Measurements from ENCODE around the gene CFAP221. TPM values are rescaled to one million over a fixed set of nuclear protein-coding genes. Genes with fewer than 3 reads are reported as not detected.

Gene CFAP221
- polyA plus RNA-seq, 2 of the 4 experiments (the other 2 are of a cell fraction): 0.17 to 0.30 TPM

- POLR2A ChIA-PET: no interaction called here
- Histone ChIP-seq H3K4me1 (no peaks in the 10 kb centered on the region), H3K4me2 (no peak overlapping the region), H3K9me3 (no peaks in the 10 kb centered on the region), H3K4me3 (no peak overlapping the region), H3K27ac (no peak overlapping the region)
- DNase-seq (ENCODE audit: low read depth in 1 of 2, low spot score in 1 of 2) (no peak), FAIRE-seq (no peak), ATAC-seq (no peak)
- TF ChIP-seq NFE2L2 (conservative IDR thresholded peaks at IDR 0.05; ENCODE audit: low read length) (no peak), ESRRA (IDR thresholded peaks at IDR 0.05; ENCODE audit: borderline replicate concordance, low read length) (no peak), RAD21 (conservative IDR thresholded peaks at IDR 0.05 in 1 of 2, IDR thresholded peaks at IDR 0.05 in 1 of 2) (no peak), CHD2 (IDR thresholded peaks at IDR 0.05; ENCODE audit: low read length, partially characterized antibody) (no peak), FOSB (CRISPR knock-in tag; IDR thresholded peaks at IDR 0.05) (no peak), MAZ (IDR thresholded peaks at IDR 0.05; ENCODE audit: borderline replicate concordance, low read depth, low read length) (no peak)
- WGBS (ENCODE audit: missing lambda C conversion rate): 72% methylated on average over 11 of the region's 11 CpGs
- CTCF ChIA-PET: interaction anchor here (1.6 kb wide), 1 partner anchor 45 kb away, joined by 4 read pairs; no protein-coding TSS in a partner anchor
Measured at GRCh38 chr2:119521433-119522050, 22.7 kb upstream of the CFAP221 start.

GRCh38 chr2:119522671-119523070 is 21.6 kb upstream of the CFAP221 start:
- Histone ChIP-seq H3K9me3 (no peaks in the 10 kb centered on the region), H3K4me1 (no peaks in the 10 kb centered on the region), H3K4me3 (no peak overlapping the region), H3K27ac (no peak overlapping the region), H3K4me2 (no peak overlapping the region)
- TF ChIP-seq ELK1 (IDR thresholded peaks at IDR 0.05; ENCODE audit: low read depth, low read length) (no peak), NR3C1 (IDR thresholded peaks at IDR 0.05) (no peak), CHD2 (IDR thresholded peaks at IDR 0.05; ENCODE audit: low read length, partially characterized antibody) (no peak), MYC (IDR thresholded peaks at IDR 0.05; ENCODE audit: borderline replicate concordance, low read length) (no peak), GATA3 (IDR thresholded peaks at IDR 0.05; ENCODE audit: borderline replicate concordance) (no peak), MAZ (IDR thresholded peaks at IDR 0.05; ENCODE audit: borderline replicate concordance, low read depth, low read length) (no peak), HOXB5 (CRISPR knock-in tag; IDR thresholded peaks at IDR 0.05) (no peak), HES2 (IDR thresholded peaks at IDR 0.05) (no peak), PHF8 (IDR thresholded peaks at IDR 0.05; ENCODE audit: borderline replicate concordance, low read depth) (no peak), RARB (CRISPR knock-in tag; IDR thresholded peaks at IDR 0.05) (no peak)
- ATAC-seq: no peak
- no peak for FAIRE-seq
- DNase-seq (ENCODE audit: low read depth in 1 of 2, low spot score in 1 of 2): no peak
- CTCF ChIA-PET: interaction anchor here (0.8 to 1.6 kb wide), 2 partner anchors 10 to 46 kb away, joined by 3 to 4 read pairs; no protein-coding TSS in a partner anchor
- 15% methylated on average over 6 of the region's 6 CpGs for WGBS (ENCODE audit: missing lambda C conversion rate)
- POLR2A ChIA-PET: no interaction called here

- peak overlapping the region; percentile 24 for H3K4me3 ChIP-seq
- H3K4me1 ChIP-seq: no peaks in the 10 kb centered on the region
- no peak overlapping the region for H3K27ac ChIP-seq
- CTCF ChIA-PET: interaction anchor here (0.7 to 1.2 kb wide), 3 partner anchors 9 to 47 kb away, joined by 3 read pairs; no protein-coding TSS in a partner anchor
- POLR2A ChIA-PET: no interaction called here
- 9% methylated on average over 21 of the region's 21 CpGs for WGBS (ENCODE audit: missing lambda C conversion rate)
- FAIRE-seq (no peak), DNase-seq (ENCODE audit: low read depth in 1 of 2, low spot score in 1 of 2) (no peak), ATAC-seq (no peak; a peak in 1 of 6 replicates)
- H3K9me3 ChIP-seq: no peaks in the 10 kb centered on the region
- peak overlapping the region; percentile 72 for H3K4me2 ChIP-seq
- no peak for TF ChIP-seq REST (IDR thresholded peaks at IDR 0.05)
- TF ChIP-seq EP300 (IDR thresholded peaks at IDR 0.05): no peak
- TF ChIP-seq HMGXB4 (CRISPR knock-in tag; IDR thresholded peaks at IDR 0.05; ENCODE audit: borderline replicate concordance): no peak
- no peak for TF ChIP-seq USF2 (IDR thresholded peaks at IDR 0.05)
- no peak for TF ChIP-seq NFE2L2 (conservative IDR thresholded peaks at IDR 0.05; ENCODE audit: low read length)
- TF ChIP-seq POLR2AphosphoS2 (conservative IDR thresholded peaks at IDR 0.05; ENCODE audit: low read length): no peak
- TF ChIP-seq RNF2 (IDR thresholded peaks at IDR 0.05; ENCODE audit: borderline replicate concordance, low read depth): no peak
- TF ChIP-seq ZFP36 (IDR thresholded peaks at IDR 0.05; ENCODE audit: borderline replicate concordance, partially characterized antibody): no peak
- no peak for TF ChIP-seq RFX5 (IDR thresholded peaks at IDR 0.05)
- no peak for TF ChIP-seq RCOR1 (IDR thresholded peaks at IDR 0.05; ENCODE audit: low read depth, low read length)
- no peak for TF ChIP-seq KDM1A (IDR thresholded peaks at IDR 0.05; ENCODE audit: low read depth)
- TF ChIP-seq ZNF302 (CRISPR knock-in tag; IDR thresholded peaks at IDR 0.05): no peak
Measured at GRCh38 chr2:119523383-119523951, 20.8 kb upstream of the CFAP221 start.

Data from A549 (cell line).